Measurements from ENCODE around the gene TOB2.

The TOB2 gene, protein sequence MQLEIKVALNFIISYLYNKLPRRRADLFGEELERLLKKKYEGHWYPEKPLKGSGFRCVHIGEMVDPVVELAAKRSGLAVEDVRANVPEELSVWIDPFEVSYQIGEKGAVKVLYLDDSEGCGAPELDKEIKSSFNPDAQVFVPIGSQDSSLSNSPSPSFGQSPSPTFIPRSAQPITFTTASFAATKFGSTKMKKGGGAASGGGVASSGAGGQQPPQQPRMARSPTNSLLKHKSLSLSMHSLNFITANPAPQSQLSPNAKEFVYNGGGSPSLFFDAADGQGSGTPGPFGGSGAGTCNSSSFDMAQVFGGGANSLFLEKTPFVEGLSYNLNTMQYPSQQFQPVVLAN

DNA sequence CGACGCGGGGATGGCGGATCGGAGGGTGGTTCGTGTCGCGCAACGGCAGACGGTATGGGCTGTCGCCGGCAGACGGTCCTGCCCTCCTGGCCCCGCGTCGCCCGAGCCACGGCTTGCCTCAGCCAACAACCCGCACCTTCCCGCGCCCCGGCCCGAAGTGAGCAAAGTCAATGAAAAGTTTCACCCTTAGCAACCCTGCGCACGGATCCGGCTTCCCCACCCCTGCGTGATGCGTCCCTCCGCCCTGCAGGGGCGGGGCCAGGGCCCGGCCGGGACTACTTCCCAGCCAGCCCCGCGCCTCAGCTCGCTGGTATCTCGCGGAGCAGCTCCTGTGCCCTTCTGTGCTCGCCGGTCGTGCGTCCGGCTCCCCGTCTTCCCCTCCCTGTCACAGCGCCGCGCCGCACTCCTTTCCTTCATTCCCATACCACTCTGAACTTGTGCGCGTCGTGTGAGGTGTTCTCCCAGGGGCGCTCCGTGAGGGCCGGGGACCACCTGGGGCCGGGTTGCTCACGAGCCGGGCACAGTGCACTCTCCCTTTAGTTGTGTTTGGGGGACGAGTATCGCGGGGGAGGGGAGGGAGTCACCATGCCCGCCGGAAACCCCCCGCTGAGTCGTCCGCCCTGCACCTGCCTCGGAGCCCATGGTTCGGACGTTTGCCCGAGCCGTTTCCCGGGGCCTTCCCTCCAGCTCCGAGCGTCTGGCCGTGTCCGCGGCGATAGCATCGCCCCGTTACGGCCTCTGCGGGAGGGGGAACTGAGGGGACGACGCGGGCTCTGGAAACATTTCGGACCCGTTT is at the start of gene TOB2:
Gene TOB2, minus strand, starts transcription at position 163 of the 796 bp plus-strand sequence. CDS start 9,456 bp downstream, outside the sequence.
- peak; percentile 61 for DNase-seq (ENCODE audit: low spot score)

DNA sequence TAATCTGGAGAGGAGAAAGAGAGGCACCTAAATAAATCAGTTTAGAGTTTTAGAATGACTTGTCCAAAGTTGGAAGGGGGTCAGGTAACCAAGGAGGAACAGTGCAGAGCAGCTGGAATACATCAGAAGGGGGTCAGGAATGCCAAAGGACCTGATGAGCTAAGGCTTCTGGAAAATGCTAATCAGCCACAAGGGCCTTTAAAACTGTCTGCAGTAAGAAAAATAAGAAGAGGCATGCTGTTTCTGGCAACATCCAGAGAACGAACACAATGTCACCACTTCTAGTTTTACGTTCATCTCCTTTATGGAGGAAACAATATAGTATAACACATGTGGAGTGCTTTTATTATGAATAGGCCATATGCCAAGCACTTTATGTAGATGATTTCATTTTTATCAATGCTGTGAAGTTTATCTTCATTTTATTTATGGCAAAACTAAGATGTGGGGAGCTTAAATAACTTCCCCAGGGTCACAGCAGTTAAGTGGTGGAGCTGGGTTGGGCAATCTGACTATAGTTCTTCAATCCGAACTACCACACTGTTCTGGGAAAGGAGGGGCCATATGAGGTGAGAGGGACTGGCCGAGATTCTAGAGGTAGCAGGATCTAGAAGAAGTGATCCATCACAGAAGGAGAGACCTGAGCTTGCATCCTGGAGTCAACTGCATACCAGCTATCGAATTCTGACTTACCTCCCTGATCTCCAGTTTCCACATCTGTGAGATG is 44.9 kb upstream of the TOB2 start:
- no peak for DNase-seq (ENCODE audit: low spot score)

DNA sequence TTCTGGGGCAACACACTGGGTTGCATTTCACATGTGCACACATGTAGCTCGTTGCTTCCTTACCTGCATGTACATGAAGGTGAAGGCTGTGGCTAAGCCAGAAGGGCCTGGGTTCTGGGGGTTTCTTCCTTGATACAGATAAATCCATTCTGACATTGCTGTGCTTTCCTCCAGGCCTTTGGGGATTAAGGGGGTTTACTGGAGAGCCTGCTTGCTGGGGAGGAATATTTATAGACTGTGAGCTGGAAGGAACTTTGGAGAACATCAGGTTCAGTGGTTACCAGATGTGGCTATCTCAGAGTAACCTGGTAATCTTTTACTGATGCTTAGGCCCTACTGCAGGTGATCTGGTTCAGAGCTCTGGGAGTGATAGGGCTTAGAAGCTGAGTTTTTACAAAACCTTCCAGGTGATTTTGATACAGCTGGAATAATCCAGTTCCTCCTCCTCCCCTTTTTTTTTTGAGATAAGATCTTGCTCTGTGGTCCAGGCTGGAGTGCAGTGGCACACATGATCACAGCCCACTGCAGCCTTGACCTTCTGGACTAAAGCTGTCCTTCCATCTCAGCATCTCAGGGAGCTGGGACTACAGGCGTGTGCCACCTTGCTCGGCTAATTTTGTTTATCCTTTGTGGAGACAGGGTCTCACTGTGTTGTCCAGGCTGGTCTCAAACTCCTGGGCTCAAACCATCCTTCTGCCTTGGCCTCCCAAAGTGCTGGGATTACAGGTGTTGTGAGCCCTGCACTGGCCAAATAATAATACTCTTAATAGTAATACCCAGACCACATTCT is 42.2 kb upstream of the TOB2 start:
- DNase-seq (ENCODE audit: low spot score): no peak

DNA sequence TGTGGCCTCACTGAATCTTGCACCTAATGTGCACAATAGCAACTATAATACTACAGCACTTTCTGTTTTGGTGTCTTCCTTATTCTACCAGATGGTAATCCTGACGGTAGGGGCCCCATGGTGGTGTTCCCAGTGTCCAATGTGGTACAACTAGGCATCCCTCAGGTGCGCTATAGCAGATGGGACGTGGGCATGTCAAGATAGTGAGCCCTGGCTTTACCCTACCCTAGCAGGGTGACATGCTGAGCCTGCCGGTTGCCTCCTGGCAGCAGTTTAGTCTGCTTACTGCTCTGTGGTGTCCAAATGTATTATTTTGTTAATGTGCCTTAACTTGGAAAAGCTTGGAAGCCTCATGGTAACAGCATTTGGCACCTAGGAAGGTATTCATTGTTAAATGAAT is 41.5 kb upstream of the TOB2 start:
- DNase-seq (ENCODE audit: low spot score): no peak

DNA sequence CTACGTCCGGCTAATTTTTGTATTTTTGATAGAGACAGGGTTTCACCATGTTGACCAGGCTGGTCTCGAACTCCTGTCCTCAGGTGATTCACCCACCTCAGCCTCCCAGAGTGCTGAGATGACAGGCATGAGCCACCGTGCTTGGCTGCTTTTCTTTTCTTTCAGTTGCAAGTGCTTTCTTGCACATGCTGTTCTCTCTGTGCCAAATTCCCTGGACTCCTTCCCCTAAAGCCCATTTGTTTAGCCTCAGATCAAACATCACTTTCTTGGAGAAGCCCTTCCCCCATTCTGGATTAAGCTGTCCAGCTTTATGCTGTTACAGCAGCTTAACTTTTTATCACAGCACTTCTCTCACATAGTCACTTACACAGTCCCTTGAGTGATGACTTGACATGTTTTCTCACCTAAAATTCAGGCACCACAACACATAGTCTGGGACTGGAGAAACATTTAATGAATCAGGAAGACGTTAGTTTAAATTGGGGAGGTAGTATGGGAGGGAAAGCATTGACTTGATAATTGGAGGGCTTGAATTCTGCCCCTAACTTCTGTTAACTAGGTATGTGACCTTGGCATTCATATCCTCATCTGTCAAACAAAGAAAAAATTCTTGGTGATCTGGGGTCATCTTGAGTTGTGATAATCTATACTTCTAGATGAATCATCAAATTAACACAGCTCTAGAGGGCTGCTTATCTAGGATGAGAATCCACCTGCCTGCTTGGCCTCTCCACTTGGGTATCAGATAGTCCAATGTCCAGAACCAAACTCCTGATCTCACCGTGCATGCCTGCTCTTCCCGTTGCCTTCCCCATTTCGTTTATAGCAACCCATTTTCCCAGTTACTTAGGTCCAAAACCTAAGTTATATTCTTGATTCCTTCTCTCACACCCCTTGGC is 40.7 kb upstream of the TOB2 start:
- no peak for DNase-seq (ENCODE audit: low spot score)

DNA sequence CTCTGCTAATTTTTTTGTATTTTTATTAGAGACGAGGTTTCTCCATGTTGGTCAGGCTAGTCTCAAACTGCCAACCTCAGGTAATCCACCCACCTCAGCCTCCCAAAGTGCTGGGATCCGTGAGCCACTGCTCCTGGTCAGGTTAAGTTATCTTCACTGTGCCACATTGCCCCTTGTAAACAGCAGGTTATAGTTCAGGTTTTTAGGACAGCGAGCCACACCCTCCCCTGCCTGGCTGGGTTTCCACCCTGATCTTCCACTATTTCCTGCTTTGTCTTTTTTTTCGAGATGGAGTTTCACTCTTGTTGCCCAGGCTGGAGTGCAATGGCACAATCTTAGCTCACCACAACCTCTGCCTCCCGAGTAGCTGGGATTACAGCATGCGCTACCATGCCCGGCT is 38.4 kb upstream of the TOB2 start:
- DNase-seq (ENCODE audit: low spot score): no peak

DNA sequence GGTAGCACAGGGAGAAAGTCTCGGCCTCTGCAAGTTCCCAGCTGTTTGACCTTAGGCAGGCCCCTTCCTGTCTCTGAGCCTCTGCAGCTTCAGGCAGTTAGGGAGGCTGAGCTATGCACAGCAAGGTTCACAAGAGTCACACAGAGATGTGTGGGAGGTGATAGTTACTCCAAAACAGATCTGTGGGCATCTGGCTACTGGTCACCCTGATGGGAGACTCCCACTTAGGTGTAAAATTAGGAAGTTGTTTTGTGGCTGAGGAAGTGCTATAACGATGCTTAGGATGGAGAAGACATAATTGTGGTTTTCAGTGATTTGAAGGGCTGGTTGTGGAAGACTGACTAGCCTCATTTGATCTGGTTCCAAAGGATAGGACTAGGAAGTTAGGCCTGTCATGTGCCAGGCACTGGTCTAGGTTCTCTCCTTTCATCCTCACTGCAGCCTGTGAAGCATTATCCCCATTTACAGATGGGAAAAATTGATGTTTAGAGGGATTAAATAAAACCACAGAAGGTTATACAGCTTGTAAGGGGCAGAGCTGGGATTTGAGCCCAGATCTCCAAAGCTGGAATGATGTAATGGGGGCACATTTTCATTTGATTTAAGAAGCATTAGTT is 35.8 kb upstream of the TOB2 start:
- DNase-seq (ENCODE audit: low spot score): no peak

DNA sequence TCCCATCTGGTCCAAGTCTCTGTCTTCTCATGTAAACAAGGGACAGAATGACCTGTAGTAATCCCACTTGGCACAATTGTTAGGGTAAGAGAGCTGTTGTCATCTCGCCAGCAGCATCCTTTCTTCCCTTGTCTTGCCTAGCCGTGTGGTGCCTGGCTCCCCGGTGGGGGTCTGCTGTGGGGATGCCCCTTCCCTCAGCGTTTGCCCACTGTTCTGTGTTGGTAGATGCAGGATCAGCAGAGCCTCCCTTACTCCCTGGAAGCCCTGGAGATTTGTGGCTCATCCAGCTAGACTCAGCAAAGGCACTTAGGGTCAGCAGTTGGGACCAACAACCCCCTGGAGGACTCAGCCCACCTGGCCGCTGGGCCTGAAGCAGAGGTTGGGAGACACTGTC is 35.3 kb upstream of the TOB2 start:
- no peak for DNase-seq (ENCODE audit: low spot score)

DNA sequence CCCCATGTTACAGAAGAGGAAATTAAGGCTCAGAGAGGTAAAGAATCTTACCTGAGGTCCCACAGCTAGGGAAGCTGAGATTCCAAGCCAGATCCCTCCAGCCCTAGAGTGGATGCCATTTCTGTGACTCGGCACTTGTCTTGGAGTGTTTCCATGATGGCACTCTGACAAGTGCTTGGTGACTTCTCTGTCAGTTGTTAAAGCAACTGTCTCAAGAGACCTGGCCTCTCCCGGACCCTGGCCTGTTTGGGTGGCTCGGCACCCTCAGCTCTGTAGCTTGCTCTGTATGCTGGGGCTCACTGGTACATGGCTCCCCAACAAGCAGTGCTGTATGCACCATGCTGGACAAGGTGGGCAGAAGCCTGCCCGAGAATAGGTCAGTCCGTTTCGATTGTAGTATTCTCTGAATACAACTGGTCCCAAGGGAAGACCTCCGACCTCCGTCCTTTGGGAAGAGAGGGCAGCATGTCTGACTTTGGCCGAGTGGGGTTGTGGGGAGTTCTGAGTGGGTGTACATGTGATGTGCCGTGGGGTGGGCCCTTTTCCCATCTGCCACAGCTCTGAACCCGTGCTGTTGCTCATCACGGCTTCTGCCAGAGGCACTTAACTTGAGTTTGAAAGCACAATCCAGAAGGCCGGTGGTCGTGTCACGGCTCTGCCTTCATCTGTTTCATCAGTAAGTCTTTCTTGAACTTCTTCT is 34.7 kb upstream of the TOB2 start:
- DNase-seq (ENCODE audit: low spot score): no peak

DNA sequence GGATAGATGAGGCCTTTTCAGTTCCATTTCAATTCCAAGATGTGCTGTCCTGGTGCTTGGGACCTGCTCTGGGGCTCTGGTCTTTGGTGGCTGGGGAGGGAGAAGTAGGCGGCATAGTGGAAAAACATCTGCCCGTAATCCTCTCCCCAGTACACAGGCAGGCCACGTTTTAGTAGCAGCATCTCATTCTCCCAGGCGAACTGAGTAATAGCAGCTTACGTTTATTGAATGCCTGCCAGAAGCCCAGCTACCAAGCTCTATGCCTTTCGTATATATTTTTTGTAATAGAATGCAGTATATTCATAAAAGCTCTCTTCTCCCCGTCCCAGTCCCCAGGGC is 33.8 kb upstream of the TOB2 start:
- DNase-seq (ENCODE audit: low spot score): no peak

DNA sequence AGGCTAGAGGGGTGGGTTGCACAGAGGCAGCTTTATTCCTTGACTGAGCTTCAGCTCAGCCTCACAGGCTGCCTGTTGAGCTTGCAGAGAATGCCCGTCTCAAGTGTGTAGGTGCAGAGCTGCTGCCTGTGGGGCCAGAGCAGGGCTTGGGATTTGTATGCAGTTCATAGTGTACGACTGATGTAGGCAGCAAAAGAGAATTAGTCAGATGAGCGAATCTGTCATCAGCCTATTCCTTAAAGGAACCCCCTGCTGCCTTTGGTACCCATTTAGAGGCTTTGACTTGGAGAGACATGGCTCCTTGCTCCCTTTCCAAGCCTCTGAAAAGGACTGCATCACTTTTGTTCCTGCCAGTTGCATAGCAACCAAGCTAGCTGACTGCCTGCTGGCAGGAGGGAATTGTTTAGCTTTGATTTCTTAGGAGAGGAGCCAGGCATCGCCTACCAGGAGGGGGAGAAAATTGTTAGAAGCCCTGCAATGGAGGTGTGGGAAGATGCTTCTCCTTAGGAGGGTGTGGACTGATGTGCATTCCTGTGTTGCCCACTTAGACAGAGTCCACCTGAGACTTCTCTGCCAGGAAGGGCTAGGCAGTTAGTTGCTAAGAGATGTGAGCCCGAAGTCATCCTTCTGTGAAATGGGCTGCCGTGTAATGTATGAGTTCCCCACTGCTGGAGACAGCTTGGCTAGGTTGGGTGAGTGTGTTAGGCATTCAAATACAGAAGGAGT is 33.2 kb upstream of the TOB2 start:
- DNase-seq (ENCODE audit: low spot score): no peak

DNA sequence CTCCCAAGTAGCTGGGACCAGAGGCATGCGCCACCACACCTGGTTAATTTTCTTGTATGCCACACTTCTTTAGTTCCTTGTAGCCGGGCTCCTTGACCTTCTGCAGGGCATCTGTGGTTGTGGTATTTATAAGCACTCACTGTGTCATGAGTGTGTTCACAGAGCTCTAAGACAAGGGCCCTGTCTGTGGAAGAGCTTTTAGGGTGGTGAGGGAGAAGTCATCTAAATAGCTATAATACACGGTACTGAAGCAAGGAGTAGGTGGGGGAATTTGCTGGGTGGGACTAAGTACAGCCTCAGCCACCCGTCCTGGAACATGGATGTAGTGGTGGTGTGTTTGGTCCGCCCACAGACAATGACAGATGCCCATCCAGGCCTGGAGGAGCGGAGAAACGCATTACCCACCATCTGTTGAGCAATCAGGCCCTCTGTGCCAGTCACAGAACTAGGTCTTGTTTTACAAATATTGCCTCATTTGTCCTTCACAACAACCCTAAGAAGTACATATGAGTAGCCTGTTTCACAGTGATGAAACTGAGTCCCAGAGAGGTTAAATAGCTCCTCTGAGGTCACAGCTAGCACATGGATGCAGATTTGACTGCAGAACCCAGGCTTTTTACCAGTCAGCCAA is 32.4 kb upstream of the TOB2 start:
- DNase-seq (ENCODE audit: low spot score): no peak

DNA sequence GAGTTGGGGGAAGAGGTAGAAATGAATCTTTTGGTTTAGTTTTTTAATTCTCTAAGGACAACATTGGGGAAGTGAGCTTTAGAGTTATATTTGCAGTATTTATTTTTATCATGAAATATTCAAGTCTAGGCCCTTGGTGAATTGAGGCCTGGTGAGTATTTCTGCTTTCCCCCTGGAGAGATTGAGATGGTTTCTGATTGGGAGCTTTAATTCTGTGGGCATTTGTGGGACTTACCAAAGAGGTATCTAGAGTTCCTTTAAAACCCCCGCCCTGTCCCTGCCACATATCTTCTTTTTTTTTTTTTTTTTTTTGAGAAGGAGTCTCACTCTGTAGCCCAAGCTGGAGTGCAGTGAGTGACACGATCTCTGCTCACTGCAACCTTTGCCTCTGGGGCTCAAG is 31.9 kb upstream of the TOB2 start:
- no peak for DNase-seq (ENCODE audit: low spot score)

DNA sequence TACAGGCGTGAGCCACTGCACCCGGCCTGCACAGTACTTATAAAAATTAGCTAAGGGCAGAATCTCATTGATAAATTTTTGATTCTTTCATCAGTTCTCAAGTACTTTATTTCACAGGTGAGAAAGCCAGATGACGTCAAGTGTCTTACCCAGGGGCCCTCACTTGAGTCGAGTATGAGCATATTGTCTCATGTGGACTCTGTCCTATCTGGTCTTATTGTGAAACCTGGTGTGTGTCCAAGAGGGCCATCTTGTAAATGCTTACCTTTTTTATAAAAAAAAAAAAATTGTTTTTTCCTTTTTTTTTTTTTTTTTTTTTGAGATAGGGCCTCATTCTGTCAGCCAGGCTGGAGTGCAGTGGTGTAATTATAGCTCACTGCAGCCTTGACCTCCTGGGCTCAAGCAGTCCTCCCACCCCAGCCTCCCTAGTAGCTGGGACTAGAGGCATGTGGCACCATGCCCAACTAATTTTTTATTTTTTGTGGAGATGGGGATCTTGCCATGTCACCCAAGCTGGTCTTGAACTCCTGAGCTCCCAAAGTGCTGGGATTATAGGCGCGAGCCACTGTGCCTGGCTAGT is 28.4 kb upstream of the TOB2 start:
- no peak for DNase-seq (ENCODE audit: low spot score)

DNA sequence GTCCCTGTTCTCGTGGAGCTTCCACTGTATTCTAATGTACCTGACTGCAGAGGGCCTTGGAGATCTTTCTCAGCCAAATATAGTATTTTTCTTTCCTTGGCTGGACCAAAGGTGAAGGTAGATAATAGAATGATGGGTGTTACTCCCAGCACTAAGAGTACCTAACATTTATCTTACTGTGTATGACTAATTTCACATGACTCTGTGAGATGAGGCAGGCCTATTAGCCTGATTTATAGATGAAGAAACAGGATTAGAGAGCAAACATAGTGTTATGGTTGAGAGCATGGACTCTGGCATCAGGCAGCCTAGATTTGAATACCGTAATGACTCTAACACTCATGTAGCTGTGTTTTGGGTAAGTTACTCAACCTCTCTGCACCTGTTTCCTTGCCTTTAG is 25.0 kb upstream of the TOB2 start:
- no peak for DNase-seq (ENCODE audit: low spot score)

DNA sequence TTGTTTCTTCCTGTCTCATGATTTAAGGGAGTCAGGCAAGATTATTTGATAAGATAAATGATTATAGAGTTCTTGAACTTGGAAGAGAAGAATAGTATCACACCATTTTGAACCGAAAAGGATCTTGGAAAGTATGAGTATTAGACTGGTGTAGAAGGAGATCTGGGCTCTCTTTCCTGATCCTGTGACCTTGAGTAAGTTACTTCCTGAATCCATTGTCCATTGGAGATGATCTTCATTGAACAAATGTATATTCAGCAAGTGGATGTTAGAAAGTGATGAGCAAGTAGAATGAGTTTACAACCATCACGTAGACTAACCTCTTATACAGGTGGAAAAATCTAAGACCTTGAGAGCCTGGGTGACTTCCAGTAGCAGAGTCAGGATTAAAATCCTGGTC is 24.3 kb upstream of the TOB2 start:
- DNase-seq (ENCODE audit: low spot score): no peak

DNA sequence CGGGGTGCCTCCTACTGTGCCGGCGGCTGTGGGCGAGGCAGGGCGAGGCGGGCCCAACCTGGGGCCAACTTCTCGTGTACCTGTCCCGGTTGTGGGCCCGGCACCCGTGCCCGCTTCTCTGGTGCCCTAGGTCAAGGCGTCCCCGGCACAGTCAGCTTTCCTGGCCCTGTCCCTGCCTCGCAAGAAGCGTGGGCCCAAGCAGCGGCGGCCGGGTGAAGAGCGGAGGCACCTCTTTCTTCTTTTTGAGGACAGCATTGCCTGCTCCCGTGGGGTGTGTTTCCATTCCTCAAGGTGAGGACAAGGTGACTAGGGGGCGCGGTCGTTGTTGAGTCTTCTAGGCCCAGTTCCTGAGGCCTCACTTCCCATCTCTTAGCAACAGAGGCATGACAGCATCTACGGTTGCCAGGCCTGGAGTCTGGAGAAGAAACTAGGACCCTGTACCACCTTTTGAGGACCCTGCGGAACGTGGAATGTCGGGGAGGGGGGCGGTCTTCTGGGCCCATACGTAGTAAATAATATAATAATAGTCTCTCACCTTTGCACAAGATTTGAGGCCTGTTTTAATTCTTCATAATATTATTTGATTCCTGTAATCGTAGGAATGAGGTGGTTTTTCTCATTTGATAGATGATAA is 22.7 kb upstream of the TOB2 start:
- DNase-seq (ENCODE audit: low spot score): no peak

Measured in HuH-7.5 (cell line).